ENCODE data around the gene CYREN. TPM values are rescaled to one million over a fixed set of nuclear protein-coding genes. Genes with fewer than 3 reads are reported as not detected.

The CYREN gene
- total and polyA plus RNA-seq, 9 of the 15 experiments (the other 6 are each of a cell fraction or from before 2014, with no cell fraction given): 13.9 to 108 (median 88.8) TPM

GRCh38 chr7:135195156-135195555, 24.6 kb upstream of the CYREN start:
- Histone ChIP-seq H3K36me3 (ENCODE audit: control insufficient read depth, insufficient read depth, low read length) (peaks cover 22% of the 10 kb centered on the region; the same call in 2 of the 3 replicates), H3K4me1 (replicated peaks in 1 of 2; ENCODE audit: control insufficient read depth in 2 of 2, insufficient read depth in 2 of 2, low read length in 2 of 2) (no peaks in the 10 kb centered on the region), H3K4me2 (ENCODE audit: insufficient read depth, low read length) (no peak overlapping the region), H3K79me2 (ENCODE audit: control insufficient read depth, insufficient read depth, low read length) (no peaks in the 10 kb centered on the region), H2AFZ (ENCODE audit: low read depth, low read length) (no peak overlapping the region), H3K27me3 (ENCODE audit: control insufficient read depth in 2 of 2, insufficient read depth in 2 of 2, low read length in 2 of 2) (no peaks in the 10 kb centered on the region), H3K9me3 (replicated peaks; ENCODE audit: control insufficient read depth, insufficient read depth, low read depth, low read length) (no peaks in the 10 kb centered on the region), H3K9me1 (ENCODE audit: control insufficient read depth, insufficient read depth, low read length) (peaks cover 3% of the 10 kb centered on the region), H4K20me1 (replicated peaks; ENCODE audit: control insufficient read depth, insufficient read depth, low read length) (no peaks in the 10 kb centered on the region), H3K27ac (ENCODE audit: extremely low read depth, low read depth, low read length) (no peak overlapping the region), H3K4me3 (no peak overlapping the region), H3K9ac (ENCODE audit: insufficient read depth in 1 of 2, low read depth in 2 of 2, low read length in 2 of 2) (no peak overlapping the region)
- POLR2A ChIA-PET: interaction anchor here (0.5 to 3.0 kb wide), 5 partner anchors 11 to 466 kb away, joined by 3 to 20 read pairs (median 3); no protein-coding TSS in a partner anchor
- 44% methylated on average over 4 of the region's 4 CpGs for WGBS (ENCODE audit: insufficient coverage, low coverage, missing lambda C conversion rate)
- ATAC-seq (no peak), FAIRE-seq (no peak), DNase-seq (ENCODE audit: extremely low read depth in 1 of 4, low spot score in 3 of 4) (no peak)
- intact Hi-C loops (cut with micrococcal nuclease) (no loop called here), in situ Hi-C loops (cut with MboI) (no loop called here)
- BruUV-seq (replicated peaks): no TSS peak
- CTCF ChIA-PET (ENCODE audit: low intra/inter-chr PET ratio): no interaction called here
- TF ChIP-seq EWSR1 (IDR thresholded peaks at IDR 0.05; ENCODE audit: borderline replicate concordance, low read depth, partially characterized antibody): no peak
- no peak for TF ChIP-seq MYC (IDR thresholded peaks at IDR 0.05; ENCODE audit: low read depth, low read length)
- no peak for TF ChIP-seq MYC (CRISPR knock-in tag; IDR thresholded peaks at IDR 0.05; ENCODE audit: borderline replicate concordance, low read depth)
- no peak for TF ChIP-seq ZNF76 (CRISPR knock-in tag; IDR thresholded peaks at IDR 0.05; ENCODE audit: borderline replicate concordance)
- no peak for TF ChIP-seq BMI1 (IDR thresholded peaks at IDR 0.05; ENCODE audit: low read length)
- no peak for TF ChIP-seq CCNT2 (IDR thresholded peaks at IDR 0.05; ENCODE audit: borderline replicate concordance, extremely low read depth, insufficient read length, low read depth, low read length)
- no peak for TF ChIP-seq MEIS2 (IDR thresholded peaks at IDR 0.05; ENCODE audit: partially characterized antibody)
- no peak for TF ChIP-seq POLR2B (IDR thresholded peaks at IDR 0.05; ENCODE audit: low read depth, partially characterized antibody)
- TF ChIP-seq, protein P1, sequence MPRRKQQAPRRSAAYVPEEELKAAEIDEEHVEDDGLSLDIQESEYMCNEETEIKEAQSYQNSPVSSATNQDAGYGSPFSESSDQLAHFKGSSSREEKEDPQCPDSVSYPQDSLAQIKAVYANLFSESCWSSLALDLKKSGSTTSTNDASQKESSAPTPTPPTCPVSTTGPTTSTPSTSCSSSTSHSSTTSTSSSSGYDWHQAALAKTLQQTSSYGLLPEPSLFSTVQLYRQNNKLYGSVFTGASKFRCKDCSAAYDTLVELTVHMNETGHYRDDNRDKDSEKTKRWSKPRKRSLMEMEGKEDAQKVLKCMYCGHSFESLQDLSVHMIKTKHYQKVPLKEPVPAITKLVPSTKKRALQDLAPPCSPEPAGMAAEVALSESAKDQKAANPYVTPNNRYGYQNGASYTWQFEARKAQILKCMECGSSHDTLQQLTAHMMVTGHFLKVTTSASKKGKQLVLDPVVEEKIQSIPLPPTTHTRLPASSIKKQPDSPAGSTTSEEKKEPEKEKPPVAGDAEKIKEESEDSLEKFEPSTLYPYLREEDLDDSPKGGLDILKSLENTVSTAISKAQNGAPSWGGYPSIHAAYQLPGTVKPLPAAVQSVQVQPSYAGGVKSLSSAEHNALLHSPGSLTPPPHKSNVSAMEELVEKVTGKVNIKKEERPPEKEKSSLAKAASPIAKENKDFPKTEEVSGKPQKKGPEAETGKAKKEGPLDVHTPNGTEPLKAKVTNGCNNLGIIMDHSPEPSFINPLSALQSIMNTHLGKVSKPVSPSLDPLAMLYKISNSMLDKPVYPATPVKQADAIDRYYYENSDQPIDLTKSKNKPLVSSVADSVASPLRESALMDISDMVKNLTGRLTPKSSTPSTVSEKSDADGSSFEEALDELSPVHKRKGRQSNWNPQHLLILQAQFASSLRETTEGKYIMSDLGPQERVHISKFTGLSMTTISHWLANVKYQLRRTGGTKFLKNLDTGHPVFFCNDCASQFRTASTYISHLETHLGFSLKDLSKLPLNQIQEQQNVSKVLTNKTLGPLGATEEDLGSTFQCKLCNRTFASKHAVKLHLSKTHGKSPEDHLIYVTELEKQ (CRISPR knock-in tag; IDR thresholded peaks at IDR 0.05): no peak
- TF ChIP-seq TRIM25 (IDR thresholded peaks at IDR 0.05; ENCODE audit: borderline replicate concordance): no peak
- no peak for TF ChIP-seq CC2D1A (IDR thresholded peaks at IDR 0.05)
- no peak for TF ChIP-seq GABPA (tag; conservative IDR thresholded peaks at IDR 0.05; ENCODE audit: low read depth)
- TF ChIP-seq MAFG (tag; conservative IDR thresholded peaks at IDR 0.05): no peak
- no peak for TF ChIP-seq ZBTB7A (IDR thresholded peaks at IDR 0.05; ENCODE audit: borderline replicate concordance, control insufficient read depth, low read depth, low read length)
- TF ChIP-seq ARID3A (IDR thresholded peaks at IDR 0.05; ENCODE audit: borderline replicate concordance, low read depth, low read length): no peak
- TF ChIP-seq SRSF1 (IDR thresholded peaks at IDR 0.05; ENCODE audit: low read depth, low read length): no peak
